K562 (cell line): ENCODE results near the gene NFKBIB. TPM values are rescaled to one million over a fixed set of nuclear protein-coding genes. Genes with fewer than 3 reads are reported as not detected.

Experiments used
- CEBPZ ChIP-seq: fragments of 150-350 bp; IDR thresholded peaks from 2 replicates; pipeline ENCODE4 v1.6.1; 2014; ENCODE audit warnings: low read depth, mild to moderate bottlenecking, low read length, borderline replicate concordance
- CLOCK ChIP-seq: fragments of 250-450 bp; sonication (Bioruptor Pico); IDR thresholded peaks from 2 replicates; pipeline ENCODE4 v1.4.0; 2020; ENCODE audit warnings: mild to moderate bottlenecking, moderate library complexity, borderline replicate concordance
- E2F5 ChIP-seq: sonication (generic); formaldehyde crosslinking; IDR thresholded peaks from 2 replicates; pipeline ENCODE4 v1.8.0; 2022; ENCODE audit warnings: mild to moderate bottlenecking, missing genetic modification reagents
- GTF2F1 ChIP-seq: IDR thresholded peaks from 2 replicates; pipeline ENCODE4 v1.6.1; 2011; ENCODE audit warnings: low read depth, low read length, improper control_type of control experiment
- ILF3 ChIP-seq: fragments of 450-650 bp; IDR thresholded peaks from 2 replicates; pipeline ENCODE4 v1.6.1; 2018; ENCODE audit warnings: antibody characterized with exemption, mild to moderate bottlenecking, moderate library complexity, borderline replicate concordance
- KDM2B ChIP-seq: fragments of 250-450 bp; sonication (Bioruptor Pico); IDR thresholded peaks from 2 replicates; pipeline ENCODE4 v1.8.0; 2021; ENCODE audit warnings: mild to moderate bottlenecking, moderate library complexity
- MTA2 ChIP-seq: fragments of 450-650 bp; IDR thresholded peaks from 2 replicates; pipeline ENCODE4 v1.6.1; 2016; ENCODE audit warnings: low read depth
- NBN ChIP-seq: fragments of 450-650 bp; IDR thresholded peaks from 2 replicates; pipeline ENCODE4 v1.6.1; 2016; ENCODE audit warnings: low read depth, mild to moderate bottlenecking
- NCOA1 ChIP-seq: fragments of 450-650 bp; IDR thresholded peaks from 2 replicates; pipeline ENCODE4 v1.6.1; 2016; ENCODE audit warnings: low read depth
- NKRF ChIP-seq: fragments of 450-650 bp; IDR thresholded peaks from 2 replicates; pipeline ENCODE4 v1.6.1; 2016; ENCODE audit warnings: borderline replicate concordance
- SAFB2 ChIP-seq: fragments of 200-400 bp; formaldehyde crosslinking; IDR thresholded peaks from 2 replicates; pipeline ENCODE4 v1.6.1; 2018; ENCODE audit warnings: borderline replicate concordance, low read length, low read depth, moderate library complexity; ENCODE audit not compliant: severe bottlenecking
- SMAD1 ChIP-seq: fragments of 150-350 bp; IDR thresholded peaks from 2 replicates; pipeline ENCODE4 v1.6.1; 2014; ENCODE audit warnings: low read length, low read depth; ENCODE audit not compliant: partially characterized antibody
- ZBTB2 ChIP-seq: fragments of 450-650 bp; IDR thresholded peaks from 2 replicates; pipeline ENCODE4 v1.6.1; 2016; ENCODE audit warnings: antibody characterized with exemption
- ZNF449 ChIP-seq: fragments of 250-450 bp; sonication (Bioruptor Pico); IDR thresholded peaks from 2 replicates; pipeline ENCODE4 v1.8.0; 2022; ENCODE audit warnings: moderate library complexity, mild to moderate bottlenecking, inconsistent platforms
- polyA plus RNA-seq, 8 experiments: library from polyadenylated mRNA; depleted of rRNA in 4 of 8; stranded (reverse) in 5 of 8; unstranded in 3 of 8; fragments of >200 nt; fragmentation: Nextera tagmentation in 2 of 8; fragmentation: Illumina TruSeq in 1 of 8; extraction: Ambion mirVana in 2 of 8; extraction: Trizol in 1 of 8; gene quantifications; 2 replicates each; pipeline versions ENCODE4 v1.2.1 to v1.2.3, GENCODE V29; 2011 to 2014; ENCODE audit warnings: inconsistent platforms in 1 of 8, missing spikeins in 1 of 8
- total RNA-seq, 7 experiments: library from RNA; depleted of rRNA in 6 of 7; stranded (reverse); fragments of >200 nt in 6 of 7; fragmentation: Illumina TruSeq in 2 of 7; extraction: Trizol in 2 of 7; gene quantifications; 2 replicates each; pipeline versions ENCODE4 v1.2.1 to v1.2.3, GENCODE V29; 2011 to 2021; ENCODE audit warnings: low replicate concordance in 1 of 7

NFKBIB gene
- total and polyA plus RNA-seq, 9 of the 15 experiments (the other 6 are each of a cell fraction or from before 2014, with no cell fraction given) = 1.5 to 44.9 (median 10.4) TPM

DNA sequence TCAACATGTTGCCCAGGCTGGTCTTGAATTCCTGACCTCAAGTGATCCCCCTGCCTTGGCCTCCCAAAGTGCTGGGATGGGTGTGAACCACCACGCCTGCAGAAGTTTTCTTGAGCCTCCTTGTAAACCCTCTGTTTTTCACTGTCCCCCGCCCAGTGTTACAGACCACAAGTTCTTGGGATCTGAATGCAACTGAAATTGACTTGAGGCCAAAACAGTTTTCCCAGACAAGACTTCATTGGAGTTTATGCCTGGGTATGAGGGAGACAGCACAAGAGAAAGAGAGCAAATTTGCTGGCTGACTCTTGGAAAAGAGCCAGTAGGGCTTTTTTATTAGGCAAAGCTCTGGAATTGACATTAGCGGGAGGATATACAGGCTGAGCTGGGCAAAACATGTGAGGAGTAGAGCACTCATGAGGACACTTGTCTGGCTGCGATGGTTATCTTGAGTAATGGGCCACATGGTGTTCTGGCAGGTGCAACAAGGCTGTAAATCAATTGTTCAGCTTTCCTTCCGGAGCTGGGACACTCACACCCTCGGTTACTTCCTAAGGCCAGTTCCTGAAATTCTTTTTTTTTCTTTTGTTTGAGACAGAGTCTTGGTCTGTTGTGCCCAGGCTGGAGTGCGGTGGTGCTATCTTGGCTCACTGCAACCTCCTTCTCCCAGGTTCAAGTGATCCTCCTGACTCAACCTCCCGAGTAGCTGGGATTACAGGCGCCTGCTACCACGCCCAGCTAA lies 37.3 kb upstream of the NFKBIB start (continued):
- no peak for TF ChIP-seq ZBTB2
- TF ChIP-seq MTA2 = peak; percentile 57; the same call in 1 of the 2 replicates
- TF ChIP-seq NBN = peak; percentile 78
- no peak for TF ChIP-seq ILF3
- TF ChIP-seq KDM2B (CRISPR knock-in tag) = no peak
- no peak for TF ChIP-seq CEBPZ
- peak; percentile 13; the same call in 1 of the 2 replicates for TF ChIP-seq NKRF
- TF ChIP-seq CLOCK = peak; percentile 49; the same call in 1 of the 2 replicates
- no peak for TF ChIP-seq ZNF449 (CRISPR knock-in tag)
- TF ChIP-seq NCOA1 = no peak; the same call in 1 of the 2 replicates
- TF ChIP-seq SAFB2 = no peak
- no peak for TF ChIP-seq GTF2F1
- TF ChIP-seq SMAD1 = no peak
- no peak for TF ChIP-seq E2F5 (CRISPR knock-in tag)
